Inferior parietal cortex (tissue), 1 donor: Measurements from ENCODE around the gene CMTM8.
"Not testable (repeated sequence)": the region's sequence is repeated elsewhere in the genome, so short reads cannot be mapped to it uniquely, and the experiment has no call there.

ENCODE experiments used
- DNase-seq: peaks from one replicate; pipeline ENCODE4 v3.0.0-alpha.2; 2016; ENCODE audit errors: extremely low spot score

CMTM8 gene

GRCh38 chr3:32228743-32229142, 9.7 kb upstream of the CMTM8 start:
- DNase-seq = not testable (repeated sequence)

GRCh38 chr3:32229565-32229964, 8.9 kb upstream of the CMTM8 start:
- DNase-seq = no peak

- no peak for DNase-seq
Observed at GRCh38 chr3:32236377-32236776, 2.1 kb upstream of the CMTM8 start.

GRCh38 chr3:32237670-32238452, 619 bp upstream of the CMTM8 start:
- DNase-seq = no peak

GRCh38 chr3:32239307-32240158, 1.1 kb downstream of the CMTM8 start:
- no peak for DNase-seq

- no peak for DNase-seq
Observed at GRCh38 chr3:32240159-32240545, 1.7 kb downstream of the CMTM8 start.

GRCh38 chr3:32241100-32241499, 2.6 kb downstream of the CMTM8 start:
- DNase-seq = no peak

- DNase-seq = no peak
Observed at GRCh38 chr3:32243519-32243918, 5.0 kb downstream of the CMTM8 start.

GRCh38 chr3:32245200-32245599, 6.7 kb downstream of the CMTM8 start:
- DNase-seq = no peak

GRCh38 chr3:32246079-32246675, 7.7 kb downstream of the CMTM8 start:
- DNase-seq = no peak

- DNase-seq = no peak
Observed at GRCh38 chr3:32249184-32249782, 10.8 kb downstream of the CMTM8 start.

GRCh38 chr3:32254268-32254667, 15.8 kb downstream of the CMTM8 start:
- no peak for DNase-seq

GRCh38 chr3:32255345-32255744, 16.9 kb downstream of the CMTM8 start:
- no peak for DNase-seq

- DNase-seq = no peak
Observed at GRCh38 chr3:32256206-32256605, 17.7 kb downstream of the CMTM8 start.

GRCh38 chr3:32257042-32257441, 18.6 kb downstream of the CMTM8 start:
- DNase-seq = no peak

GRCh38 chr3:32257641-32258438, 19.4 kb downstream of the CMTM8 start:
- DNase-seq = no peak

- no peak for DNase-seq
Observed at GRCh38 chr3:32258869-32259268, 20.4 kb downstream of the CMTM8 start.

- DNase-seq = no peak
Observed at GRCh38 chr3:32261545-32261944, 23.1 kb downstream of the CMTM8 start.

- DNase-seq = no peak
Observed at GRCh38 chr3:32262201-32262600, 23.7 kb downstream of the CMTM8 start.

- no peak for DNase-seq
Observed at GRCh38 chr3:32274306-32274705, 35.8 kb downstream of the CMTM8 start.

GRCh38 chr3:32275506-32275905, 37.0 kb downstream of the CMTM8 start:
- DNase-seq = no peak
